HUES6 (cell line): Measurements from ENCODE around the gene FXN.

ENCODE experiments used
- H3K27ac ChIP-seq: 2 replicates; pipeline ENCODE4 v1.7.0; 2013; ENCODE audit warnings: low read depth, mild to moderate bottlenecking, low read length, inconsistent platforms
- H3K27me3 ChIP-seq: 2 replicates; pipeline ENCODE4 v1.6.1; 2013; ENCODE audit warnings: low read length; ENCODE audit not compliant: control insufficient read depth, insufficient read depth
- H3K36me3 ChIP-seq: 2 replicates; pipeline ENCODE4 v1.6.1; 2013; ENCODE audit warnings: low read length; ENCODE audit not compliant: control insufficient read depth, insufficient read depth
- H3K4me1 ChIP-seq: 2 replicates; pipeline ENCODE4 v1.6.1; 2013; ENCODE audit warnings: low read length; ENCODE audit not compliant: control insufficient read depth, insufficient read depth
- H3K4me3 ChIP-seq: 2 replicates; pipeline ENCODE4 v1.5.1; 2013; ENCODE audit warnings: low read depth, low read length
- H3K9ac ChIP-seq: one replicate; pipeline ENCODE4 v1.6.1; 2013; ENCODE audit warnings: mild to moderate bottlenecking, low read length
- H3K9me3 ChIP-seq: 2 replicates; pipeline ENCODE4 v1.6.1; 2013; ENCODE audit warnings: low read depth, low read length; ENCODE audit not compliant: control insufficient read depth, insufficient read depth

The FXN gene

DNA sequence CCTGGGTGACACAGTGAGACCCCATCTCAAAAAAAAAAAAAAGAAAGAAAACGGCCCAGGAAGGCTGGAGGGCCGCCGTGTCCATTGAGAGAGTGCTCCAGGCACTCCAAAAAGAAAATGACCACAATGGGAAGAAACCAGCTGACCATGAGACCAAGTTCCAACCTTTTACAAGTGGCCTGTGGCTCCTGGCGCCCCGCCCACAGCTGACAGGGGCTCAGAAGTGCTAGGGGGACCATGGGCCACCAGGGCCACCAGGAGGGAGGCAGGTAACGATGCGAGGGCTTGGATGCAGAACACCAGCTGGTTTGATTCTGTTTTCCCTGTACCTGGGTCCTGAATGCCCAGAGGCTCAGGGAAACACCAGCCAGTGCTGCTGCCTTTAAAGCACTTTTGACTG is 34.6 kb downstream of the FXN start:
- no peak overlapping the region for H3K9ac ChIP-seq
- H3K9me3 ChIP-seq = no peaks in the 10 kb centered on the region
- H3K36me3 ChIP-seq = peaks cover 59% of the 10 kb centered on the region
- H3K27me3 ChIP-seq = no peaks in the 10 kb centered on the region
- no peak overlapping the region for H3K4me3 ChIP-seq
- peaks cover 13% of the 10 kb centered on the region for H3K4me1 ChIP-seq
- H3K27ac ChIP-seq = no peak overlapping the region

DNA sequence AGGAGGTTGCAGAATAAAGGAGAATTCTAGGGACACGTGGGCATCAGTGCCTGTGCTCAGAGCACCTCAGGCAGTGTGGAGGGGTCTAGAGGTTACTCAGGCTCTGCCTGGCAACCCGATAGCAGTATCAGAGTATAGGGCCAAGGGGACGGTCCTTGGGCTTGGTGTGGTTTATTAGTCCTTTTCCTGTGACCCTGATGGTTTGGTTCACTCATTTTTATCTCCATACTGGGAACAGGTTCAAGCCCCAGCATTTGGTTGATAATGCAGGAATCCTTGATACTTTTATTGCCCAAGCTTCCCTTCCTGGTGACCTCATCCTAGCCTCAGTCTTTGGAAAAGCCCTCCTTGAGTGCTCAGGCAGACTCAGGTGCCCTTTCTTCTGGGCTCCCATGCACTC is 35.5 kb downstream of the FXN start:
- peaks cover 6% of the 10 kb centered on the region; the same call in 1 of the 2 replicates for H3K4me1 ChIP-seq
- H3K4me3 ChIP-seq = no peak overlapping the region
- no peak overlapping the region for H3K9ac ChIP-seq
- peaks cover 56% of the 10 kb centered on the region for H3K36me3 ChIP-seq
- H3K27ac ChIP-seq = no peak overlapping the region
- no peaks in the 10 kb centered on the region for H3K9me3 ChIP-seq
- no peaks in the 10 kb centered on the region for H3K27me3 ChIP-seq

DNA sequence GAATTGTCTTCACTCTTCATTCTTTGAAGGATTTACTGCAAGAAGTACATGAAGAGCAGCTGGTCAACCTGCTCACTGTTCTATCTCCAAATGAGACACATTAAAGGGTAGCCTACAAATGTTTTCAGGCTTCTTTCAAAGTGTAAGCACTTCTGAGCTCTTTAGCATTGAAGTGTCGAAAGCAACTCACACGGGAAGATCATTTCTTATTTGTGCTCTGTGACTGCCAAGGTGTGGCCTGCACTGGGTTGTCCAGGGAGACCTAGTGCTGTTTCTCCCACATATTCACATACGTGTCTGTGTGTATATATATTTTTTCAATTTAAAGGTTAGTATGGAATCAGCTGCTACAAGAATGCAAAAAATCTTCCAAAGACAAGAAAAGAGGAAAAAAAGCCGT is 37.6 kb downstream of the FXN start:
- H3K36me3 ChIP-seq = peaks cover 40% of the 10 kb centered on the region
- no peaks in the 10 kb centered on the region for H3K4me1 ChIP-seq
- H3K9me3 ChIP-seq = no peaks in the 10 kb centered on the region
- no peaks in the 10 kb centered on the region for H3K27me3 ChIP-seq
- H3K4me3 ChIP-seq = no peak overlapping the region
- H3K27ac ChIP-seq = no peak overlapping the region
- H3K9ac ChIP-seq = no peak overlapping the region

DNA sequence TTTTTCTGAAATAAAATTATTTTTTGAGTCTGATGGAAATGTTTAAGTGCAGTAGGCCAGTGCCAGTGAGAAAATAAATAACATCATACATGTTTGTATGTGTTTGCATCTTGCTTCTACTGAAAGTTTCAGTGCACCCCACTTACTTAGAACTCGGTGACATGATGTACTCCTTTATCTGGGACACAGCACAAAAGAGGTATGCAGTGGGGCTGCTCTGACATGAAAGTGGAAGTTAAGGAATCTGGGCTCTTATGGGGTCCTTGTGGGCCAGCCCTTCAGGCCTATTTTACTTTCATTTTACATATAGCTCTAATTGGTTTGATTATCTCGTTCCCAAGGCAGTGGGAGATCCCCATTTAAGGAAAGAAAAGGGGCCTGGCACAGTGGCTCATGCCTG is 39.2 kb downstream of the FXN start:
- H3K9ac ChIP-seq = no peak overlapping the region
- H3K4me3 ChIP-seq = no peak overlapping the region
- peaks cover 27% of the 10 kb centered on the region for H3K36me3 ChIP-seq
- no peaks in the 10 kb centered on the region for H3K27me3 ChIP-seq
- no peaks in the 10 kb centered on the region for H3K4me1 ChIP-seq
- no peak overlapping the region for H3K27ac ChIP-seq
- no peaks in the 10 kb centered on the region for H3K9me3 ChIP-seq

DNA sequence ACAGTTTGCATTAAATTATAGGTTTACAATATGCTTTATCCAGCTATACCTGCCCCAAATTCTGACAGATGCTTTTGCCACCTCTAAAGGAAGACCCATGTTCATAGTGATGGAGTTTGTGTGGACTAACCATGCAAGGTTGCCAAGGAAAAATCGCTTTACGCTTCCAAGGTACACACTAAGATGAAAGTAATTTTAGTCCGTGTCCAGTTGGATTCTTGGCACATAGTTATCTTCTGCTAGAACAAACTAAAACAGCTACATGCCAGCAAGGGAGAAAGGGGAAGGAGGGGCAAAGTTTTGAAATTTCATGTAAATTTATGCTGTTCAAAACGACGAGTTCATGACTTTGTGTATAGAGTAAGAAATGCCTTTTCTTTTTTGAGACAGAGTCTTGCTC is 41.0 kb downstream of the FXN start:
- no peaks in the 10 kb centered on the region for H3K9me3 ChIP-seq
- H3K4me3 ChIP-seq = no peak overlapping the region
- no peak overlapping the region for H3K27ac ChIP-seq
- no peaks in the 10 kb centered on the region for H3K27me3 ChIP-seq
- H3K4me1 ChIP-seq = no peaks in the 10 kb centered on the region
- H3K36me3 ChIP-seq = peaks cover 16% of the 10 kb centered on the region
- H3K9ac ChIP-seq = no peak overlapping the region

DNA sequence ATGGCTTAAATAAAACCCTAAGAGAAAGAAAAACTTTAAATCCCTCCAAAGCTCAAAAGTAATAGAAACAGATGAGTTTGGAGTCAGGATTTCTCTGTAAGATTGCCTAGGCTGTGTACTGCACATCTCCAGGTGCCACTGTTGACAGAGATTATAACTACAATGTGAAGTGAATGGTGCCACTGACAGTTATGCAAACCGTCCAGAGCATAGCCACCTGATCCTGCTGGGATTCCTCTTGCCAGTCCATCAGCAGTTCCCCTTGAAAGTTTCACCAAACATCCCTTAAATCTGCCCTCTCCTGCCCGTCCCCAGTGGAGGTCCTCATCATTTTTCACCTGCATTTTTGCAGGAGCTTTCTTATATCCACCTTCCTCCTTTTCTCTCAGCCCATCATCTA is 42.5 kb downstream of the FXN start:
- H3K27me3 ChIP-seq = no peaks in the 10 kb centered on the region
- no peak overlapping the region for H3K4me3 ChIP-seq
- H3K4me1 ChIP-seq = no peaks in the 10 kb centered on the region

DNA sequence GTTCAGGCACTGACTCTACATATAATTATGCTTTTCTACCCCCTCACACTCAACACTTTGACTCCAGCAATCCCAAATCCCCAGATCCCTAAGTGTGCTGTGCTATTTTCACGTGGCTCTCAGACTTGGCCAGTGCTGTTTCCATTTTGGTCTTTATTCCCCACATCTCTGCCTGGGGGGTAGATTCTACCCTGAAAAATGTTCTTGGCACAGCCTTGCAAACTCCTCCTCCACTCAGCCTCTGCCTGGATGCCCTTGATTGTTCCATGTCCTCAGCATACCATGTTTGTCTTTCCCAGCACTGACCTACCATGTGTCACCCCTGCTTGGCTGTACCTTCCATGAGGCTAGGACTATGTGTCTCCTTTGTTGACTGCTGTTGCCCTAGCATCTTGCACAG is 43.0 kb downstream of the FXN start:
- H3K27me3 ChIP-seq = no peaks in the 10 kb centered on the region
- peaks cover 1% of the 10 kb centered on the region; the same call in 1 of the 2 replicates for H3K36me3 ChIP-seq
- H3K27ac ChIP-seq = no peak overlapping the region
- H3K4me3 ChIP-seq = no peak overlapping the region
- H3K4me1 ChIP-seq = no peaks in the 10 kb centered on the region
- H3K9me3 ChIP-seq = no peaks in the 10 kb centered on the region; the same call in 1 of the 2 replicates
- no peak overlapping the region for H3K9ac ChIP-seq

More for the DNA sequence above, 42.5 kb downstream of the FXN start:
- no peak overlapping the region for H3K9ac ChIP-seq
- no peaks in the 10 kb centered on the region; the same call in 1 of the 2 replicates for H3K9me3 ChIP-seq
- H3K27ac ChIP-seq = no peak overlapping the region
- peaks cover 6% of the 10 kb centered on the region for H3K36me3 ChIP-seq

DNA sequence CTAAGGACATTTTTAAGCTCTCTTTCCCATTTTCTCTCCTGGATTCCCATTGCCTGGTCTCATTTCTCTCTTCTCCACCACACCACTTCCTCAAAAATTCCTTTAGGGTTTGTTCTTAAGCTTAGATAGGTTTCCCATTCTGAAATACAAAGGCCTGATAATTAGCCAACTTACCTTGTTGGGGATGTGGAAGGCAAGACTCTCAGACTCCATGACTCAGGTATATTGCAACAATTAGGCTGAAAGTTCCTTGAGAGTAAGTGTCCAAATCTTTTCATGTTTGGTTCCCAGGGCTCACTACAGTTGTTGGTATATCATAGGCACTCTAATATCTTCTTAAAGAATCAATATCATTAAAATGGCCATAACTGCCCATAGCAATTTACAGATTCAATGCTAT is 43.6 kb downstream of the FXN start:
- no peak overlapping the region for H3K27ac ChIP-seq
- H3K9ac ChIP-seq = no peak overlapping the region
- peaks cover 2% of the 10 kb centered on the region; the same call in 1 of the 2 replicates for H3K4me1 ChIP-seq
- H3K27me3 ChIP-seq = no peaks in the 10 kb centered on the region
- no peak overlapping the region for H3K4me3 ChIP-seq
- H3K9me3 ChIP-seq = no peaks in the 10 kb centered on the region; the same call in 1 of the 2 replicates
- H3K36me3 ChIP-seq = no peaks in the 10 kb centered on the region

DNA sequence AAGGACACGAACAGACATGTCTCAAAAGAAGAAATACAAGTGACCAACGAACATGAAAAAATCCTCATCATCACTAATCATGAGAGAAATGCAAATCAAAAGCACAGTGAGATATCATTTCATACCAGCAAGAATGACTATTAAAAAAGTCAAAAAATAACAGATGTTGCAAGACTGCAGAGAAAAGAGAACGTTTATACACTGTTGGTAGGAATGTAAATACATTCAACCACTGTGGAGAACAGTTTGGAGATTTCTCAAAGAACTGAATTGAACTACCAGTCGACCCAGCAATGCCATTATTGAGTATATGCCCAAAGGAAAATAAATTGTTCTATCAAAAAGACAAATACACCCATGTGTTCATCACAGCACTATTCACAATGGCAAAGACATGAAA is 45.7 kb downstream of the FXN start:
- Histone ChIP-seq H3K9me3 (no peaks in the 10 kb centered on the region; the same call in 1 of the 2 replicates), H3K27me3 (no peaks in the 10 kb centered on the region), H3K9ac (no peak overlapping the region), H3K4me3 (no peak overlapping the region), H3K4me1 (peaks cover 4% of the 10 kb centered on the region; the same call in 1 of the 2 replicates), H3K27ac (no peak overlapping the region), H3K36me3 (no peaks in the 10 kb centered on the region)

DNA sequence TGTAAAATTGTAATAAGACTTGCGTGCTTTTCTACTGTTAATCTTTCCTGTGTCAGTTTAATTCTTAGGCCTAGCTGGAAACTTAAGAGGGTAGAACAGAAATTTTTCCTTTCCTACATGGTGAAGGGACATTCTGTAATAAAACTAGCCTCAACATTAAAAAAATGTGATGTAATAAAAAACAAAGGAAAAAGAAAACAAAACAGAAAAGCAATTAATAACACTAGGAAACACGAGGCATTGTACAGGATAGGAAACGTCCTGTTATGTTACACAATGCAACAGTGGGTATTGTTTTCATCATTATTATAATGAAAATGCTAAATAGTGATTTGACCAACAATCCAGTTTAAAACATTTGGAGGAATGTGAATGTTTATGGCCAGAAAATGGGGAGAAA is 47.8 kb downstream of the FXN start:
- Histone ChIP-seq H3K27ac (no peak overlapping the region), H3K4me1 (peaks cover 4% of the 10 kb centered on the region; the same call in 1 of the 2 replicates), H3K27me3 (no peaks in the 10 kb centered on the region), H3K9me3 (no peaks in the 10 kb centered on the region; the same call in 1 of the 2 replicates), H3K4me3 (no peak overlapping the region), H3K36me3 (no peaks in the 10 kb centered on the region), H3K9ac (no peak overlapping the region)

DNA sequence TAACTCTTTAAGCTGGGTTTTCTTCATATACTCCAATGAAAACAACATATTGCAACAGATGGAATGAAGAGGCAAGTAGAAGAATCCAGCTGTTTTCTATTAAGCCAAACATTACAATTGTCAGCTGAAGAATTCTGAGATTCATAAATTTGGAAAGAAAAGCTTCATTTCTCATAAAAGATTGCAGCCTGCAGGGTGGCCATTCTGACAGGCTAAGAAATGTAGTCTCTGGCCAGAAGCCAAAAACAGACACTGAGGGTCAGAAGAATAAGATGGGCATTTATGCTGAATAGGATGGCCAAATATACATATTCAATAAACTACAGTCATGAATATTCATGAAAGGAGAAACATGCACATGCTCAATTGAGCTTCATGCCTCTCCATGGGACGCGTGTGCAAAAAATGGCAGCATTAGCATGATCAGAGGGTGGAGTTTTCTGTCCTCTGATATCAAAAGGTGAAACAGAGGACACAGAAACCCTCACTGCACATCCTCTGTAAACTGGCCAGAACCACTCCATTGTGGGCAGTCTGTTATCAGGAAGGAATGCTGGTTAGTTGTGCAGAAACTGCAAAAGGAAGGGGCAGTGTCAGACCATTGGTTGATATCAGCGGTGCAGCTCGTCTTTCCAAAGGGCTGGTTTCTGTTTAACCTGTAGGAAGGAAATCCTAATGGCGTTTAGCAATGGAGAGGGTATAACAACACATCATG is 50.2 kb downstream of the FXN start:
- H3K36me3 ChIP-seq = no peaks in the 10 kb centered on the region
- H3K27ac ChIP-seq = no peak overlapping the region
- no peak overlapping the region for H3K4me3 ChIP-seq
- no peaks in the 10 kb centered on the region for H3K27me3 ChIP-seq
- no peaks in the 10 kb centered on the region; the same call in 1 of the 2 replicates for H3K9me3 ChIP-seq
- H3K4me1 ChIP-seq = peaks cover 21% of the 10 kb centered on the region
- no peak overlapping the region for H3K9ac ChIP-seq
